ENCODE data around the gene VAPB.

Gene VAPB

GRCh38 chr20:58481481-58482021 is 92.5 kb downstream of the VAPB start:
- DNase-seq (ENCODE audit: low spot score) = peak; percentile 11

GRCh38 chr20:58482416-58482815 is 93.4 kb downstream of the VAPB start:
- no peak for DNase-seq (ENCODE audit: low spot score)

- DNase-seq (ENCODE audit: low spot score) = no peak
Measured at GRCh38 chr20:58483051-58483450, 94.0 kb downstream of the VAPB start.

DNA sequence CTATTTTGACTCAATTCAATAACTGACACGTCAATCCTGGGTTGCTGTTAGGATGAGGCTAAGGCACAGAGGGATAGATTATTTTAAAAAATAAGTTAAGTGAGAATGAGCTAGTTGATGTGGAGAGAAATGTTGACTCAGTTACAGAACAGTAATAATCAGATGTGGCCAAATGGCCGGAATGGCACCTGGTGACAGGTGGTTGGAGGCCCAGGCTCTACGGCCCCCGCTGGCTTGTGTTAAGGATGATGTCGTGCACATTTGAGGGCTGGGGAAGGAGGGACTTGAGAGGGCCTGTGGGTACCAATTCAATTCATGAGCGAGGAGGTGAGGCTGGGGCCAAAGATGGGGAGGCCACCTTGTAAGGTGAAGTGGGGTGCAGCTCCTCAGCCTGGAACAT is 94.4 kb downstream of the VAPB start:
- no peak for DNase-seq (ENCODE audit: low spot score)

GRCh38 chr20:58485393-58485792 is 96.4 kb downstream of the VAPB start:
- no peak for DNase-seq (ENCODE audit: low spot score)

- no peak for DNase-seq (ENCODE audit: low spot score)
Measured at GRCh38 chr20:58486207-58486606, 97.2 kb downstream of the VAPB start.

DNA sequence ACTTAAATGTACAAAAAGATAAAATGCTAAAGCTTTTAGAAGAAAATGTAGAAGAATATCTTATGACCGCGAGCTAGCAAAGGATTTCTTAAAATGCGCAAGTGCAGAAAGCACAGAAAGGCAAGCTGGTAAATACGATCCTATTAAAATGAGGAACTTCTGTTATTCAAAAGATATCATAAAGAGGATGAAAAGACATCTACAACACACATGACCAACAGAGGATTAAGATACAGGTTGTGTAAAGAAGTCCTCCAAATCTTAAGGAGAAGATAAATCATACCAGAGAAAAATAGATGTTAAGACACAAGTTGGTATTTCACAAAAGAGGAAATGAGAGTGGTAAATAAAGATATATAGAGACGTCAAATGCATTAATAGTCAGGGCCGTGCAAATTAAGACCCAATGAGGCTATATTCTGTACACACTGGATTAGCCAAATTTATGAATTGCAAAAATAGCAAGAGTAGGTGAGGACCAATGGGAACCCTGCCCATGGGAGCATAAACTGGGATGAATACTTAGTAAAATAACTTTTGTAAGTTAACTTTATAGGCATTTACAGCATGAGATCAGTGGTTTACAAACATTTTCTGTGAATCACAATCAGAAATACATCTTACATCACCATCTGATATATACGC is 103.2 kb downstream of the VAPB start:
- DNase-seq (ENCODE audit: low spot score) = no peak

- no peak for DNase-seq (ENCODE audit: low spot score)
Measured at GRCh38 chr20:58492795-58493524, 103.9 kb downstream of the VAPB start.

GRCh38 chr20:58494923-58495622 is 106.0 kb downstream of the VAPB start:
- DNase-seq (ENCODE audit: low spot score) = no peak

DNA sequence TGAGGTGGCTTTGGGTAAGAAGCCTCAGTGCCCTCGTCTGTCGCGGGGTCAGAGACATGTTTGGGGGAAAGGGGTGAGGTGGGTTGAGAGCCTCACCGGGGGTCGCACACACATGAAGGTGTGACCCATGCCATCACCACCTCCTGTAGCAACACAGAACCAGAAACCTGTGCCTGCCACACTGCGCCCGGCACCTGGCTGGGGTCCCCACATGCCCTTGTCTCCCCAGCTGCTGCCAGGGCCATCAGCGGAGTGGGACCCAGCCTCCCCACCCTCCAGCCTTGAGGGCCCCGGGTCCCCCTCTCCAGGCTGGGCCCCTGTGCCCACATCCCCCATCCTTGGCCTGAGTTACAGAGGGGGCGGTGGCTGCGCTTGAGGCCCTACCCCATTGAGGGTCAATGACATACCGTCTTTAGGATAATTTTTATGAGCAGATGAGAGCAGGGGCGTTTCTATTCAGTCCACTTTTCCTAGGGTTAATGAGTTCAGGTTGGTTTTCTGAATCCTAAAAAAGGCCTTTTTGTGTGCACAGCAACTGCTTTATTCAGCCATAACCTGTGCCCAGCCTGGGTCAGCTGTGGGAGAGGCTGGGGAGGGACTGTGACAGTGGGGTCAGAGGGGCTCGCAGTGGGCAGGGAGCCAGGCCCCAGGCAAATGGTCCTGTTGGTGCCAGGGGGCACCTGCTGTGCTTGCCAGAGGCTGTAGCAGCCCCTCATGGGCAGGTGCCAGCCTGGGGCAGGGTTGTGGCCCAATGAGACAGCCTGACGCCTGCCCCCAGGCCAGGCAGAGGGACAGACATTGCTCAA is 106.8 kb downstream of the VAPB start:
- DNase-seq (ENCODE audit: low spot score) = no peak

DNA sequence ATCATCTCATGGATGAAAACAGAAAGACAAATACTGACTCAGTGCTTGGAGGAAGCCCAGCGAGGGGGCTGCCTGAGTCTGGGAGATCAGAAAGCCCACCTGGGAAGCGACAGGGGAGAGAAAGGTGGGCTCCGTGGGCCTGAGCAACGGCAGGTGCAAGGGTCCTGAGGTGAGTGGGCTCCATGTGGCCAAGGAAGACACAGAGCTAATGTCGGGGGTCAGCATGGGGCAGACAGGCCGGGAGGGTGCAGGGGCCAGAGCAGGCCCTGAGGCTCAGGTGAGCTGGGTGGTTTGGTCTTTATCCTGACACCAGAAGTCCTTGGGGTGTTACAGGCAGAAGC is 107.4 kb downstream of the VAPB start:
- DNase-seq (ENCODE audit: low spot score) = no peak

DNA sequence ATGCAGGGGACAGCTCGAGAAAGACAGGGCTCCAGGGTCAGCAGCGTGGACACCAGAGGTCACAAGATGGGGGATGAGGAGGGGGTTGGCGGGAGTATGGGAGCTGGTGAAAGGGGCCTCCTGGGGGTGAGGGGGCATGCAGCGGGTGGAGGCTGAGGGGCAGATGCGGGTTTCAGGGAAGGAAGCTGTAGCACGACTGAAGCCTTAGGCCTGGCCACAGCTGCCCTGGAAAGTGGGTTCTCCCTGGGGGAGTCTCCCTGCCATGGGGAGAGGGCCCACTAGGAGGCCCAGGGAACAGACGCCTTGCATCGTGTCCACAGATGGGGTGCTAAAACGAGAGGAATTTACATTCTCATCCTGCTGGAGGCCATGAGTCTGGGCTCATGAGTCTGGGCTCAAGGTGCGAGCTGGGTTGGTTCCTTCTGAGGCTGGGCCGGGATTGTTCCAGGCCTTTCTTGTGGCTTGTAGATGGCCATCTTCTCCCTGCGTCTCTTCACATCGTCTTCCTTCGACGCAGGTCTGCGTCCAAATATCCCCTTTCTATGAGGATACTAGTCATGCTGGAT is 108.1 kb downstream of the VAPB start:
- no peak for DNase-seq (ENCODE audit: low spot score)

DNA sequence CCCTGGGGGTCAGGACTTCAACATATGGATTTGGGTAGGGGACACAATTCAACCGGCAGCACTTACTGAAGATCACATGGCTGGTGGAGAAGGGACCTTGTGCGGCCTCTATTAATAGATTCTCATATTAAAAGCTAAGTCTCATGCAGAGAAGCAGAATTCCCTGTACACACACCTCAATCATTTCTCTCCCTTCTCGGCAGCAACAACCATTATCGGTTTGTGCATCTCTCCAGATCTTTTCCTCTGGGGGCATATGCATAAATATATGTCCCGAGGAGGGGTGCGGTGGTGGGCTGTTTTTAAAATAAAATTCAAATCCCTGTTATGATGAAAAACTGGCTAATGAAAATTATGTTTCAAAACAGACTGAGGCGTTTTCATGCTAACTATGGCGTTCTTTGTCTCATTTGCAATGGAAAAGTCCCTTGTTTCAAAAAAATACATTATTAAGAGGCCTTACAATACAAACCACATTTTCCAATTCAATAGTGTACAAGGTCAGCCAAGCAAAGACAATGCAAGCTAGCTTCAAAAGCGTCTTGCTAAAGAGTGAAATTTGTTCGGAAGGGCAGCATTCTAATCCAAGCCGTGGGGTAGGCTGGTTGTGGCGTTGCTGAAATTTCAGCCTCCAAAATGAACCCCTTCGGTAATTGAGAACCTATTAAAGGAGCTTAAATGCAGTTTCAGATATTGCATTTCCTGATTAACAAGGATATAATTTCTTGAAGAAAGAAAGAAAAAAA is 108.9 kb downstream of the VAPB start:
- DNase-seq (ENCODE audit: low spot score) = no peak

DNA sequence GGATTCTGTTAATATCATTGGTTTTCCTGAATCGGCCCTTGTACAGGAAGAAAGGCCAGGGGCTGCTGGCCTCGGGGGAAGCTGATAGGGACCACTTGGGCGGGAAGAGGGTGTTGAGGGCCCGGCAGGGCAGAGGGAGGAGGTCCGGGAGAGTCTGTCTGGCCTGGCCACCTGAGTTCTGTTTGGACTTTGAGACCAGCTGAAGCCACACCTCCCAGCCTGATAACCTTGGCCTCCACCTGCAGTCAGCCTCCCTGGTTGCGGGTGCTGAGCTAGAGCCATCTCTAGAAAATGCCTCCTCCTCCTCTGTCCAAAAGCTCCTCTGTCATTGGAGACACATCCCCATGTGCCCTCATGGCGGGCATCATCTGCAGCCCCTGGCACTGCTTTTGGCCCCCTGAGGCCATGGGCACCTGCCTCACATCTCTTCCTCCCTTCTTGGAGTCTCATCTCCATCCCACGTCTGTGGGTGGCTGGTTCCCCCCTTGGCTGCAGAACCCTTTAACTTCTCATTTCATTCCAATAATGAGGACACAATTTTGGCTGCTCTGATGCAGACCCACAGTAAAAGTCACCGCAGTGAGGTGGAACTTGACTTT is 109.5 kb downstream of the VAPB start:
- no peak for DNase-seq (ENCODE audit: low spot score)

DNA sequence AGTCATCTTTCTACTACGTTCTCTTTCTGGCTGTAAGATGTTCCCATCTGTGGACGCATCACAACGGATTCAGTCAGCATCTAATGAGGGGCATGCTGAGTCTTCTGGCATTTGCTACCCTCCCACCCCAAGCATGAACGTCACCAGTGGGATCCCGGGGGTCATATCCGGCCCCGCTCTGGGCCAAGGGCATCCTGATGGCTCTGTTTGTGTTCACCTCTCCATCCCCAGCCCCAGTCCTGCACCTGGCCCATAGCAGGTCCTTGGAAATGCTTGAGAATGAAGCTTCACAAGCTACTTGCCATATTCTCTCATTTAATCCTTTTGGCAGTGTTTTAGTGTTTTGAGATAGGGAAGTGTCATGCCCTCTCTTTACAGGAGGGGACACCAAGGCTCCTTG is 111.2 kb downstream of the VAPB start:
- no peak for DNase-seq (ENCODE audit: low spot score)

Measured in putamen (tissue), 1 donor.